ENCODE data around the gene ADARB2. TPM values are rescaled to one million over a fixed set of nuclear protein-coding genes. Genes with fewer than 3 reads are reported as not detected.

The ADARB2 gene
- total and polyA plus RNA-seq, 2 experiments from 2014 or later: 2.0 to 5.0 TPM

- H3K9me2 ChIP-seq (ENCODE audit: insufficient read depth): 0 out of 2 replicates have a peak, but pooled peaks cover 3% of the 10 kb centered on the region
- H3K27ac ChIP-seq (ENCODE audit: low read depth): no peak overlapping the region
- H3K27me3 ChIP-seq (ENCODE audit: insufficient read depth): no peaks in the 10 kb centered on the region
Measured at GRCh38 chr10:1778375-1778969, 41.1 kb upstream of the ADARB2 start.

More at GRCh38 chr10:1778375-1778969, 41.1 kb upstream of the ADARB2 start:
- Histone ChIP-seq H2AFZ (no peak overlapping the region), H3K4me1 (ENCODE audit: insufficient read depth) (peaks cover 21% of the 10 kb centered on the region), H3K36me3 (ENCODE audit: insufficient read depth) (no peaks in the 10 kb centered on the region), H3K79me2 (replicated peaks; ENCODE audit: insufficient read depth) (no peaks in the 10 kb centered on the region), H3F3A (replicated peaks; ENCODE audit: low read depth) (no peaks in the 10 kb centered on the region; the same call in 1 of the 2 replicates), H4K20me1 (replicated peaks; ENCODE audit: insufficient read depth) (no peaks in the 10 kb centered on the region), H3K4me3 (no peak overlapping the region), H3K4me2 (no peak overlapping the region)
- H3K4me3 Mint-ChIP-seq: no peak overlapping the region
- peaks cover 5% of the 10 kb centered on the region for H3K27me3 Mint-ChIP-seq (ENCODE audit: insufficient read depth, low read depth, poor library complexity)
- peaks cover 14% of the 10 kb centered on the region for H3K9me3 Mint-ChIP-seq
- TF ChIP-seq EZH2phosphoT487 (IDR thresholded peaks at IDR 0.05; ENCODE audit: unreplicated experiment): no peak
- TF ChIP-seq JUNB (IDR thresholded peaks at IDR 0.05; ENCODE audit: unreplicated experiment): no peak
- TF ChIP-seq ZNF462 (CRISPR knock-in tag; IDR thresholded peaks at IDR 0.05): no peak
- no peak for TF ChIP-seq CTCF (conservative IDR thresholded peaks at IDR 0.05; ENCODE audit: low read depth in 2 of 2)
- no peak for TF ChIP-seq ZNF114 (CRISPR knock-in tag; IDR thresholded peaks at IDR 0.05)
- DNase-seq (ENCODE audit: low spot score) (no peak), ATAC-seq (no peak)
- no peak overlapping the region for H3K27ac Mint-ChIP-seq
- H3K4me1 Mint-ChIP-seq: peaks cover 29% of the 10 kb centered on the region
- peaks cover 21% of the 10 kb centered on the region for H3K36me3 Mint-ChIP-seq (ENCODE audit: low read depth)
